CD4-positive, alpha-beta T cell treated with Interleukin-6 at 100 ng/mL for 8 hours (primary cell): ENCODE data around the gene SLC6A20.

Experiments
- DNase-seq: peaks from one replicate; pipeline ENCODE4 v3.0.0-alpha.2; 2020; ENCODE audit warnings: mixed read lengths, low spot score

SLC6A20 gene

GRCh38 chr3:45800611-45801010 is 4.3 kb upstream of the SLC6A20 start:
- DNase-seq = no peak

GRCh38 chr3:45799586-45799985 is 3.2 kb upstream of the SLC6A20 start:
- DNase-seq = no peak

GRCh38 chr3:45798034-45798433 is 1.7 kb upstream of the SLC6A20 start:
- no peak for DNase-seq

- no peak for DNase-seq
Measured at GRCh38 chr3:45796902-45797637, 734 bp upstream of the SLC6A20 start.

GRCh38 chr3:45795509-45795881 is 841 bp downstream of the SLC6A20 start:
- no peak for DNase-seq

GRCh38 chr3:45794660-45795059 is 1.7 kb downstream of the SLC6A20 start:
- no peak for DNase-seq

GRCh38 chr3:45794177-45794560 is 2.2 kb downstream of the SLC6A20 start:
- DNase-seq = no peak

- no peak for DNase-seq
Measured at GRCh38 chr3:45793482-45794176, 2.7 kb downstream of the SLC6A20 start.

GRCh38 chr3:45792516-45793172 is 3.7 kb downstream of the SLC6A20 start:
- DNase-seq = no peak

GRCh38 chr3:45792036-45792435 is 4.3 kb downstream of the SLC6A20 start:
- DNase-seq = no peak

GRCh38 chr3:45790596-45790995 is 5.7 kb downstream of the SLC6A20 start:
- DNase-seq = no peak

- DNase-seq = no peak
Measured at GRCh38 chr3:45789235-45789812, 7.0 kb downstream of the SLC6A20 start.

- DNase-seq = no peak
Measured at GRCh38 chr3:45787551-45787950, 8.8 kb downstream of the SLC6A20 start.

GRCh38 chr3:45786801-45787495 is 9.4 kb downstream of the SLC6A20 start:
- no peak for DNase-seq

GRCh38 chr3:45785605-45786150 is 10.7 kb downstream of the SLC6A20 start:
- no peak for DNase-seq

- no peak for DNase-seq
Measured at GRCh38 chr3:45783667-45784066, 12.7 kb downstream of the SLC6A20 start.

GRCh38 chr3:45782381-45782780 is 14.0 kb downstream of the SLC6A20 start:
- no peak for DNase-seq

GRCh38 chr3:45781841-45782240 is 14.5 kb downstream of the SLC6A20 start:
- DNase-seq = no peak

GRCh38 chr3:45781271-45781670 is 15.1 kb downstream of the SLC6A20 start:
- no peak for DNase-seq

- no peak for DNase-seq
Measured at GRCh38 chr3:45779746-45780735, 16.3 kb downstream of the SLC6A20 start.

GRCh38 chr3:45778761-45779201 is 17.6 kb downstream of the SLC6A20 start:
- DNase-seq = no peak
